SK-N-SH treated with all-trans-retinoic acid at 6 μM for 48 hours (cell line): ENCODE data around the gene XPNPEP2.

Experiments used
- ATAC-seq: fragments of 200-7000 bp; cut with Tn5 transposase; 3 replicates; pipeline ENCODE4 v1.9.1; 2020; ENCODE audit warnings: mild to moderate bottlenecking, moderate library complexity
- CSRNP3 ChIP-seq: fragments of 250-450 bp; sonication (Bioruptor Pico); IDR thresholded peaks from 2 replicates; pipeline ENCODE4 v1.5.1; 2021; ENCODE audit warnings: mild to moderate bottlenecking, moderate library complexity
- OSR1 ChIP-seq: fragments of 250-450 bp; sonication (Bioruptor Pico); IDR thresholded peaks from 2 replicates; pipeline ENCODE4 v1.8.0; 2022; ENCODE audit warnings: moderate library complexity, mild to moderate bottlenecking, inconsistent platforms
- PATZ1 ChIP-seq: fragments of 250-450 bp; sonication (Bioruptor Pico); IDR thresholded peaks from 2 replicates; pipeline ENCODE4 v1.8.0; 2020; ENCODE audit warnings: mild to moderate bottlenecking, moderate library complexity, borderline replicate concordance
- POU6F1 ChIP-seq: fragments of 250-450 bp; sonication (Bioruptor Pico); IDR thresholded peaks from 2 replicates; pipeline ENCODE4 v1.8.0; 2021; ENCODE audit warnings: low read depth, mild to moderate bottlenecking, moderate library complexity, borderline replicate concordance
- SNAI2 ChIP-seq: fragments of 250-450 bp; sonication (Bioruptor Pico); IDR thresholded peaks from 2 replicates; pipeline ENCODE4 v1.5.0; 2020; ENCODE audit warnings: mild to moderate bottlenecking, moderate library complexity
- TSHZ2 ChIP-seq: fragments of 250-450 bp; sonication (Bioruptor Pico); IDR thresholded peaks from 2 replicates; pipeline ENCODE4 v1.5.0; 2020; ENCODE audit warnings: mild to moderate bottlenecking, moderate library complexity
- ZC3H10 ChIP-seq: fragments of 250-450 bp; sonication (Bioruptor Pico); IDR thresholded peaks from 2 replicates; pipeline ENCODE4 v1.5.1; 2021; ENCODE audit warnings: mild to moderate bottlenecking, moderate library complexity
- ZNF70 ChIP-seq: fragments of 450-650 bp; formaldehyde crosslinking; IDR thresholded peaks from 2 replicates; pipeline ENCODE4 v1.5.0; 2020; ENCODE audit warnings: mild to moderate bottlenecking, moderate library complexity

Gene XPNPEP2

GRCh38 chrX:129813662-129814368 lies 75.0 kb downstream of the XPNPEP2 start (continued):
- TF ChIP-seq SNAI2 (CRISPR knock-in tag), result no peak

- ATAC-seq, result no peak
- TF ChIP-seq SNAI2 (CRISPR knock-in tag) (no peak), CSRNP3 (CRISPR knock-in tag) (no peak), ZNF70 (CRISPR knock-in tag) (no peak), TSHZ2 (CRISPR knock-in tag) (no peak), POU6F1 (no peak), PATZ1 (CRISPR knock-in tag) (no peak), ZC3H10 (CRISPR knock-in tag) (no peak), OSR1 (CRISPR knock-in tag) (no peak)
These were observed 79.3 kb downstream of the XPNPEP2 start for GRCh38 chrX:129818123-129818522.
